Measurements from ENCODE around the gene RNU1-3.
"Not testable (repeated sequence)": the region's sequence is repeated elsewhere in the genome, so short reads cannot be mapped to it uniquely, and the experiment has no call there.

GRCh38 chr1:16651560-16651959, 15.2 kb downstream of the RNU1-3 start:
- TF ChIP-seq, protein P1, sequence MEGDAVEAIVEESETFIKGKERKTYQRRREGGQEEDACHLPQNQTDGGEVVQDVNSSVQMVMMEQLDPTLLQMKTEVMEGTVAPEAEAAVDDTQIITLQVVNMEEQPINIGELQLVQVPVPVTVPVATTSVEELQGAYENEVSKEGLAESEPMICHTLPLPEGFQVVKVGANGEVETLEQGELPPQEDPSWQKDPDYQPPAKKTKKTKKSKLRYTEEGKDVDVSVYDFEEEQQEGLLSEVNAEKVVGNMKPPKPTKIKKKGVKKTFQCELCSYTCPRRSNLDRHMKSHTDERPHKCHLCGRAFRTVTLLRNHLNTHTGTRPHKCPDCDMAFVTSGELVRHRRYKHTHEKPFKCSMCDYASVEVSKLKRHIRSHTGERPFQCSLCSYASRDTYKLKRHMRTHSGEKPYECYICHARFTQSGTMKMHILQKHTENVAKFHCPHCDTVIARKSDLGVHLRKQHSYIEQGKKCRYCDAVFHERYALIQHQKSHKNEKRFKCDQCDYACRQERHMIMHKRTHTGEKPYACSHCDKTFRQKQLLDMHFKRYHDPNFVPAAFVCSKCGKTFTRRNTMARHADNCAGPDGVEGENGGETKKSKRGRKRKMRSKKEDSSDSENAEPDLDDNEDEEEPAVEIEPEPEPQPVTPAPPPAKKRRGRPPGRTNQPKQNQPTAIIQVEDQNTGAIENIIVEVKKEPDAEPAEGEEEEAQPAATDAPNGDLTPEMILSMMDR (IDR thresholded peaks at IDR 0.05), result not testable (repeated sequence)
- not testable (repeated sequence) for TF ChIP-seq POLR2A (IDR thresholded peaks at IDR 0.05)
